Thoracic aorta (tissue), 2 donors: ENCODE results near the gene CDK4. TPM values are rescaled to one million over a fixed set of nuclear protein-coding genes. Genes with fewer than 3 reads are reported as not detected.

ENCODE experiments used
- ATAC-seq: fragments of 150-250 bp; one replicate; pipeline ENCODE4 v1.8.0; 2017; ENCODE audit warnings: low read depth; ENCODE audit not compliant: insufficient number of reproducible peaks, low FRiP score
- DNase-seq: peaks from one replicate; pipeline ENCODE4 v3.0.0-alpha.2; 2020; ENCODE audit warnings: low spot score
- H3K27ac ChIP-seq, 2 donors: fragments of 200-600 bp; sonication (generic); 1 replicate in 1 of 2; 2 replicates in 1 of 2; pipeline ENCODE4 v1.5.1; 2016; ENCODE audit warnings: mild to moderate bottlenecking in 2 of 2, moderate library complexity in 2 of 2
- H3K27me3 ChIP-seq: fragments of 200-600 bp; sonication (generic); replicated peaks from 2 replicates; pipeline ENCODE4 v1.6.0; 2016; ENCODE audit warnings: mild to moderate bottlenecking; ENCODE audit not compliant: insufficient read depth
- H3K36me3 ChIP-seq: fragments of 200-600 bp; sonication (generic); one replicate; pipeline ENCODE4 v1.5.1; 2016
- H3K4me1 ChIP-seq, 2 donors: fragments of 200-600 bp; sonication (generic); 1 replicate in 1 of 2; 2 replicates in 1 of 2; pipeline versions ENCODE4 v1.5.1 to v1.6.0; 2016; ENCODE audit warnings: low read depth in 2 of 2, mild to moderate bottlenecking in 1 of 2; ENCODE audit not compliant: control insufficient read depth in 1 of 2
- H3K4me3 ChIP-seq: fragments of 200-600 bp; sonication (generic); 2 replicates; pipeline ENCODE4 v1.5.1; 2016; ENCODE audit warnings: mild to moderate bottlenecking
- H3K9me3 ChIP-seq: fragments of 200-600 bp; sonication (generic); 2 replicates; pipeline ENCODE4 v1.5.1; 2016
- total RNA-seq, 2 donors: library from RNA; depleted of rRNA; stranded (reverse); fragments of >200 nt; gene quantifications; one replicate each; pipeline versions ENCODE4 v1.1.0 to v1.2.3, GENCODE V29; 2016
- TF ChIP-seq, protein P1 (sequence below): fragments of 200-600 bp; sonication (generic); IDR thresholded peaks from one replicate; pipeline ENCODE4 v1.5.1; 2019; ENCODE audit warnings: antibody characterized with exemption

Gene CDK4
- total RNA-seq, 2 donors from 2014 or later, result 52.3 to 72.8 TPM

DNA sequence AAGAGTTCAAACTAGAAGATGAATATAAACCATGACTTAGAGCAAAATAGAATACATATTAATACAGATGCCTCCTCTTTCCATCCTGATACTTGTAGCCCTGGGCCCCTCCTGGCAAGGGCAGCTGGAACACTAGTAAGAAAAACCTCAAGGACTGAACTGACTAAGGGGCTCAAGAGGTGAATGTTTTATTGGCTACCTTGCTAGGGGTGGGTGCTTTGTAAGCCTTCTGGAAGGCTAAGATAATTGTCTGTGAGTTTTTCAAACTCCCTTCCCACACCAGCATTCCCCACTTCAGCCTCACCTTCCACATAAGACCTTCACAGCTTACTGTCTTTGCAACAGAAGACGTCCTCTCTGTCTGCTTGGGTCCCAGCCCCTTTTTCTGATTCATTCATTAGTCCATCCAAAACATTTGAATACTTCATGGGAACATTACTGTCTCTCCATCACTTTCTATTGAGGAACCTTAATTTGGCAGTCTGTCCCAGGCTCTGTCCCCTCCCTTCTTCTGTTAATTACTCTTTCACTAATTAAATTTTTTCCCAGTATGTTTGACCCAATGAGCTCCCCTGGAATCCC is 1.7 kb upstream of the CDK4 start:
- H3K27ac ChIP-seq, result no peak overlapping the region
- peaks cover 16% of the 10 kb centered on the region for H3K36me3 ChIP-seq
- no peak for ATAC-seq

DNA sequence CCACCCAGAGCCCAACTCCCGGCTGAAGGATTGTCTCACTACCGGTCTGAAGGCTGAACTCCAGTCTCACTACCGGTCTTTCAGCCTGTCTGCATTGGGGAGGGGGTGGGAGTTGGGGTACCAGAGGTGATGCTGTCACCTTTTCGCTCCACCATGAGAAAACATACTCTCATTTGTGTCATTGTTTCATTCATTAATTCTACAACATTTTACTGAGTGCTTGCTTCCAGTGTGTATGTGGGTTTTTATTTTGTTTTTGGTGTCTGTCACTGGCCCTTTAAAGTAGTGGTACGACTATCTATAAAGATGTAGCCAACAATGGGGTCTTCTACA is 524 bp upstream of the CDK4 start:
- ATAC-seq (no peak), DNase-seq (no peak)
- Histone ChIP-seq H3K4me3 (peak overlapping the region; percentile 90), H3K9me3 (no peaks in the 10 kb centered on the region), H3K27ac (peak overlapping the region in 1 of 2 donors; percentile 50), H3K4me1 (peaks cover 25 to 33% of the 10 kb centered on the region in 2 donors), H3K27me3 (no peaks in the 10 kb centered on the region), H3K36me3 (peaks cover 14% of the 10 kb centered on the region)
- TF ChIP-seq, protein P1, sequence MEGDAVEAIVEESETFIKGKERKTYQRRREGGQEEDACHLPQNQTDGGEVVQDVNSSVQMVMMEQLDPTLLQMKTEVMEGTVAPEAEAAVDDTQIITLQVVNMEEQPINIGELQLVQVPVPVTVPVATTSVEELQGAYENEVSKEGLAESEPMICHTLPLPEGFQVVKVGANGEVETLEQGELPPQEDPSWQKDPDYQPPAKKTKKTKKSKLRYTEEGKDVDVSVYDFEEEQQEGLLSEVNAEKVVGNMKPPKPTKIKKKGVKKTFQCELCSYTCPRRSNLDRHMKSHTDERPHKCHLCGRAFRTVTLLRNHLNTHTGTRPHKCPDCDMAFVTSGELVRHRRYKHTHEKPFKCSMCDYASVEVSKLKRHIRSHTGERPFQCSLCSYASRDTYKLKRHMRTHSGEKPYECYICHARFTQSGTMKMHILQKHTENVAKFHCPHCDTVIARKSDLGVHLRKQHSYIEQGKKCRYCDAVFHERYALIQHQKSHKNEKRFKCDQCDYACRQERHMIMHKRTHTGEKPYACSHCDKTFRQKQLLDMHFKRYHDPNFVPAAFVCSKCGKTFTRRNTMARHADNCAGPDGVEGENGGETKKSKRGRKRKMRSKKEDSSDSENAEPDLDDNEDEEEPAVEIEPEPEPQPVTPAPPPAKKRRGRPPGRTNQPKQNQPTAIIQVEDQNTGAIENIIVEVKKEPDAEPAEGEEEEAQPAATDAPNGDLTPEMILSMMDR, result no peak

More for the DNA sequence above, 1.7 kb upstream of the CDK4 start:
- peak overlapping the region; percentile 81 for H3K4me3 ChIP-seq
- DNase-seq, result no peak
- TF ChIP-seq, protein P1, result no peak
- H3K9me3 ChIP-seq, result no peaks in the 10 kb centered on the region
- no peaks in the 10 kb centered on the region for H3K27me3 ChIP-seq
- H3K4me1 ChIP-seq, result peaks cover 25 to 33% of the 10 kb centered on the region in 2 donors

DNA sequence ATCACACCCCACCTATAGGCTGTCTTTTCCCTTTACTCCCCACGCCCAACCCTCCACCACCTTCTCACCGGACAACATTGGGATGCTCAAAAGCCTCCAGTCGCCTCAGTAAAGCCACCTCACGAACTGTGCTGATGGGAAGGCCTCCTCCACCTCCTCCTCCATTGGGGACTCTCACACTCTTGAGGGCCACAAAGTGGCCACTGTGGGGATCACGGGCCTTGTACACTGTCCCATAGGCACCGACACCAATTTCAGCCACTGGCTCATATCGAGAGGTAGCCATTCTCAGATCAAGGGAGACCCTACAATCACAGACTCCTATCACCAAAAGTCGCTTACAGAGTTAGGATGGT is 700 bp downstream of the CDK4 start:
- no peak for ATAC-seq
- Histone ChIP-seq H3K4me1 (peaks cover 24 to 30% of the 10 kb centered on the region in 2 donors), H3K27ac (peak overlapping the region; percentile 83 to 86), H3K4me3 (peak overlapping the region; percentile 90), H3K36me3 (peaks cover 21% of the 10 kb centered on the region), H3K9me3 (no peaks in the 10 kb centered on the region), H3K27me3 (no peaks in the 10 kb centered on the region)
- no peak for DNase-seq
- TF ChIP-seq, protein P1, result no peak

DNA sequence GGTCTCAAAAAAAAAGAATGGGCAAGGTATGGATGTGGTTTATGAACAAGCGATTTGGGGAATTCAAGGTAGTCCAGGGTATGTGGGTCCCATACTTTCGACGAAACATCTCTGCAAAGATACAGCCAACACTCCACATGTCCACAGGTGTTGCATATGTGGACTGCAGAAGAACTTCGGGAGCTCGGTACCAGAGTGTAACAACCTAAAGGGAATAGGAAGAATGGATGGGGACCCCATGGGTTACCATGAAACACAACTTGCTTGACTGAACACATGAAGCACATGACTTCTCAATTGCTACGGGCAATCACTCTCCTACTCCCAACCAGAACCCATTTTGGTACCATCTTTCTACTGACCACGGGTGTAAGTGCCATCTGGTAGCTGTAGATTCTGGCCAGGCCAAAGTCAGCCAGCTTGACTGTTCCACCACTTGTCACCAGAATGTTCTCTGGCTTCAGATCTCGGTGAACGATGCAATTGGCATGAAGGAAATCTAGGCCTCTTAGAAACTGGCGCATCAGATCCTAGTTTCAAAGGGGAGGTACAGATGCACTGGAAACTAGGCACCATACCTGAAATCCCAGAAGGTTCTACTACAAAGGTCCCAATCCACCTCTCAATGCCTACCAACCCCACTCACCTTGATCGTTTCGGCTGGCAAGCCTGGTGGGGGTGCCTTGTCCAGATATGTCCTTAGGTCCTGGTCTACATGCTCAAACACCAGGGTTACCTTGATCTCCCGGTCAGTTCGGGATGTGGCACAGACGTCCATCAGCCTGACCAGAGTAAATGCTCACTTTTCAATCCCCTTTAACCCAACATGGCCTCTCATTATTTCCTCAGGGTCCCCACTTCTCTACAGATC is 1.3 kb downstream of the CDK4 start:
- Histone ChIP-seq H3K36me3 (peaks cover 21% of the 10 kb centered on the region), H3K4me1 (peaks cover 17 to 26% of the 10 kb centered on the region in 2 donors), H3K4me3 (peak overlapping the region; percentile 90), H3K9me3 (no peaks in the 10 kb centered on the region), H3K27ac (peak overlapping the region; percentile 83 to 86), H3K27me3 (no peaks in the 10 kb centered on the region)
- TF ChIP-seq, protein P1, result no peak
- no peak for ATAC-seq
- no peak for DNase-seq

DNA sequence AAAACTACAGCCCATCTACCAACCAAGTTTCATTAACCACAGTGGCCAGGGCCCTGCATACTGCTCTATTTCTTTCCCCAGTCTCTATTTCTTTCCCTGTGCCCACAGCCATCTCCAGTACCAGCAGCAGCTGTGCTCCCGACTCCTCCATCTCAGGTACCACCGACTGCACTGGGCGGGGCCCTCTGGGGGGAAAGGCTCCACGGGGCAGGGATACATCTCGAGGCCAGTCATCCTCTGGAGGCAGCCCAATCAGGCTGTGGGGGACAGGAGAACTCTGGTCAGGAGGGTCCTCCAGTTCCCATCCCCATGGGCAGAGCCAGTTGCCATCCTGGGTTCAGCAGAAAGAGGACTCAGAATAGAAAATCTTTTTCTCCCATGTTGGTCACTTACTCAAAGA is 3.0 kb downstream of the CDK4 start:
- peaks cover 15 to 23% of the 10 kb centered on the region in 2 donors for H3K4me1 ChIP-seq
- H3K36me3 ChIP-seq, result peaks cover 21% of the 10 kb centered on the region
- TF ChIP-seq, protein P1, result no peak
- no peak overlapping the region for H3K27ac ChIP-seq
- DNase-seq, result no peak
- no peaks in the 10 kb centered on the region for H3K9me3 ChIP-seq
- no peak for ATAC-seq
- H3K27me3 ChIP-seq, result no peaks in the 10 kb centered on the region
- no peak overlapping the region for H3K4me3 ChIP-seq
